HUES6 (cell line): ENCODE results near the gene HAGH.

Experiments
- H3K27ac ChIP-seq: 2 replicates; pipeline ENCODE4 v1.7.0; 2013; ENCODE audit warnings: low read depth, mild to moderate bottlenecking, low read length, inconsistent platforms
- H3K27me3 ChIP-seq: 2 replicates; pipeline ENCODE4 v1.6.1; 2013; ENCODE audit warnings: low read length; ENCODE audit not compliant: control insufficient read depth, insufficient read depth
- H3K36me3 ChIP-seq: 2 replicates; pipeline ENCODE4 v1.6.1; 2013; ENCODE audit warnings: low read length; ENCODE audit not compliant: control insufficient read depth, insufficient read depth
- H3K4me1 ChIP-seq: 2 replicates; pipeline ENCODE4 v1.6.1; 2013; ENCODE audit warnings: low read length; ENCODE audit not compliant: control insufficient read depth, insufficient read depth
- H3K4me3 ChIP-seq: 2 replicates; pipeline ENCODE4 v1.5.1; 2013; ENCODE audit warnings: low read depth, low read length
- H3K9ac ChIP-seq: one replicate; pipeline ENCODE4 v1.6.1; 2013; ENCODE audit warnings: mild to moderate bottlenecking, low read length
- H3K9me3 ChIP-seq: 2 replicates; pipeline ENCODE4 v1.6.1; 2013; ENCODE audit warnings: low read depth, low read length; ENCODE audit not compliant: control insufficient read depth, insufficient read depth

Gene HAGH

DNA sequence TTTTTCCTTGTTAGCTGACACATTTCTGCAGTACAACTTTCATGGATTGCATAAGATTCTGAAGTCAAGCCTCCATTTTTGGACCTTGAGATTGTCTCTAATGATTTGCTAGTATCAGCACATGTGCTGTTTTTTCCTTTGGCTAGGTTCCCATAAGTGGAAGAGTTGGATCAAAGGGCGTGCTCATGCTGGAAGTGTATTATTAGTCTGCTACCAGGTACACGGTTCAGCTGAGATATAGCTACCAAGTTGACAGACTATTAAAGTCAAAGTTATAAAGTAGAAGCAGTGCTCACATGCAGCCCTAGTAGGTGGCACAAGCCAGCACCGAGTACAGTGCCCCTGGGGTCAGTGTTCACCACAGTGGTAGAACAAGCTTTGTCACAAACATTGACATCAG is 3.6 kb upstream of the HAGH start:
- H3K4me1 ChIP-seq, result peaks cover 4% of the 10 kb centered on the region; the same call in 1 of the 2 replicates
- H3K27me3 ChIP-seq, result no peaks in the 10 kb centered on the region
- H3K9ac ChIP-seq, result no peak overlapping the region
- peaks cover 4% of the 10 kb centered on the region; the same call in 1 of the 2 replicates for H3K36me3 ChIP-seq
- no peak overlapping the region for H3K4me3 ChIP-seq
- no peaks in the 10 kb centered on the region for H3K9me3 ChIP-seq
- H3K27ac ChIP-seq, result no peak overlapping the region

DNA sequence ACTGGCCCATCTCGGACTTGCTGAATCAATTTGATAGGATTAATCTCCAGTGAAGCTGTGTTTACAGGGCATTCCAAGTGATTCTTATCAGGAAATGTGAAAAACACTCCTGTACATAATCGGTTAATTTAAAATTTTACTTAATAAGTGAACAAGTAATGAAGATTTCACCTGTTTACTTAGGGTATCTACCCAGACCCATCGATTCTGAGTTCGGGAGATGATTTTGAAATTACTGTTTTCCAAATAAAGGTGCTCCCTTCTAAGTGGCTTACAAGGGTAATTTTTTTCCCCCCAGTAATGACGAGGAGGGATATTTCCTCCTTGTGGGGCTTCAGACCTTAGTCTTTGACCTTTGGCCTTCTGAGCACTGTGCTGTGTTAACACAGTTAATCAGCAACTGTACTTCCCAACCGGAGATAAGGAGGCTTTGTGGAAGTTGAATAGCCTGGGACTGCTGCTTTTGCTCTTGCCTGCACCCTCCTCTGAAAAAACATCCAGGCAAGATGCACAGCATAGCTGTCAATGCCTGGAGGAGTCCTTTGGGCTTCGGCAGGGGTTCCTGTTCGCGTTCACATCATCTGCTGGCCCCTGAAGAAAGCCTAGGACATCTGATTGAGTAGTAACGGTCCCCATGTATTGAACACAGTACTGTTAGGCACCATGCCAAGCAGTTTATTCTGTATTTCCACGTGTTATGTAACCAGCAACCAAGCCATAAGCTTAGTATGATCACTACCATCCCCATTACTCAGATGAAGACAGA is 2.2 kb upstream of the HAGH start:
- peak overlapping the region; percentile 89; the same call in 1 of the 2 replicates for H3K4me3 ChIP-seq
- no peaks in the 10 kb centered on the region for H3K27me3 ChIP-seq
- H3K9ac ChIP-seq, result no peak overlapping the region
- H3K36me3 ChIP-seq, result peaks cover 4% of the 10 kb centered on the region; the same call in 1 of the 2 replicates
- H3K9me3 ChIP-seq, result no peaks in the 10 kb centered on the region
- no peak overlapping the region for H3K27ac ChIP-seq
- peaks cover 4% of the 10 kb centered on the region; the same call in 1 of the 2 replicates for H3K4me1 ChIP-seq

DNA sequence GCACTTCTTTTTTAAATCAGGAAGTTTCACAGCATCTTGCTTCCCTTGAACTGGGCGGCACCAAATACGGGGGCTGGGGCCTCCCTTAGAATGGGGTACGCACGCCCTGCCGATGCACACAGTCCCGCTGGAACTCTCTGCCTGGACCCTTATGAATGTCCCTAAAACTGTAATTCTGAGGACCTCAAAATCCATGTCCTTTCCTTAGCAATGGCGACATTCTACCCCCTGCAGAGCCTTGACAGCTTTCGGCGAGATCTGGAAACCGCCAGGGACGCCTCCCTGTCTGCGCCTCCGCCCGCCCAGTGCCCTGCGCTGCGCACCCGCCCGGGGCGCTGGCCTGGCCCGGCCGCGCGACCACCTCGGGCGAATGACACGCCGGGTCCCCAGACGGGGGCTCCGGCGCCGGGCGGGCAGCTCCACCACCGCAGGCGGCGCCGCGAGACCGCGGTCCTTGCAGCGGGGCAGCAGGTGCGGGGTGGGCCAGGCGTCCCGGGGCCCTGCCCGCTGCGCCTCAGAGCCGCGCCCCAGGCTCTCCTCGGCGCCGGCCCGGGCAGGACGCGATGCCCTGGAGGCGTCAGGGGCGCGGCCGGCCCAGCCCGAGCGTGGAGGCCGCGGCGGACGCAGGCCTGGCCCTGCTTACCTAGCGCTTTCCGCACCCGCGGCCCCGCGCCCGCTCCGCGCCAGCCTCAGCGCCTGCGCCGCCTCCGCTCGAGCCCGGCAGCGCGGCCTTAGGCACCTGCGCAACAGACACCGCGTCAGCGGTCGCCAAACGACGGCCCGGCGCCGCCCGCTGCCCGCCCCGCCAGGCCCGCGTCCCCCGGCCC is 548 bp downstream of the HAGH start:
- Histone ChIP-seq H3K4me1 (peaks cover 4% of the 10 kb centered on the region; the same call in 1 of the 2 replicates), H3K27me3 (no peaks in the 10 kb centered on the region), H3K9ac (peak overlapping the region; percentile 28), H3K9me3 (no peaks in the 10 kb centered on the region), H3K36me3 (peaks cover 10% of the 10 kb centered on the region; the same call in 1 of the 2 replicates), H3K4me3 (peak overlapping the region; percentile 89), H3K27ac (no peak overlapping the region)

DNA sequence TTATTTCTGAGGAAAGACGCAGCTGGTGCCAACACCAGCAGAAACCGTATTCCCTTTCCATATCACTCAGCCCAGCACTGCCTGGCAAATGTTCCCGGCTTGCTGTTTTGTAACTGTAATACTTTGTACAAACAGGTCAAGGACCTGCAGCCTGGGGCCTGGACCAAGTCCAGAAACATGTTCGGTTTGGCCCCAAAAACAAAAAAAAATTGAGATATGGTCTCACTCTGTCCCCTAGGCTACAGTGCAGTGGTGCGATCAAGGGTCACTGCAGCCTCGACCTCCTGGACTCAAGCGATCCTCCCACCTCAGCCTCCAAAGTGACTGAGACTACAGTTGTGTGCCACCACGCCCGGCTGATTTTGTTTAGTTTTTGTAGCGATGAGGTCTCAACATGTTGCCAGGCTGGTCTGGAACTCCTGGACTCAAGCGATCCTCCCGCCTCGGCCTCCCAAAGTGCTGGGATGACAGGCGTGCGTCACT is 1.2 kb downstream of the HAGH start:
- Histone ChIP-seq H3K27me3 (no peaks in the 10 kb centered on the region), H3K9ac (no peak overlapping the region), H3K4me3 (peak overlapping the region; percentile 89), H3K36me3 (peaks cover 16% of the 10 kb centered on the region; the same call in 1 of the 2 replicates), H3K27ac (no peak overlapping the region), H3K9me3 (no peaks in the 10 kb centered on the region), H3K4me1 (peaks cover 4% of the 10 kb centered on the region; the same call in 1 of the 2 replicates)

DNA sequence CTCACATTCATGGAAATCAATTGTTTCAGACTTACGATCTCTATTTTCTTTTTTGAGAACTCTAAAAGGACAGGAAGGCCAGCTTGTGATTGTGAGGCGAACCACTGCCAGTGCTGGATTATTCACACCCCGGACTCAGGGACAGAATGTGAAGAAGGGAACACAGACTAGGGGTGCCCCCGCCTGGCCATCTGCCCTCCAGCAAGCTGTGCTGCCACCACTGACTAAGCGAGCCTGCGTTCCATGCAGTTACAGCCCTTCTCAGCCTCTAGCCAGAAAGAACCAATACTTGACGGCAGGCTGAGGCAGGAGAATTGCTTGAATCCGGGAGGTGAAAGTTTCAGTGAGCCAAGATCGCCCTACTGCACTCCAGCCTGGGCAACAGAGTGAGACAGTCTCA is 2.8 kb downstream of the HAGH start:
- Histone ChIP-seq H3K27me3 (no peaks in the 10 kb centered on the region), H3K36me3 (peaks cover 12% of the 10 kb centered on the region; the same call in 1 of the 2 replicates), H3K27ac (no peak overlapping the region), H3K4me1 (peaks cover 4% of the 10 kb centered on the region; the same call in 1 of the 2 replicates), H3K4me3 (no peak overlapping the region), H3K9me3 (no peaks in the 10 kb centered on the region), H3K9ac (no peak overlapping the region)

- Histone ChIP-seq H3K9ac (no peak overlapping the region), H3K36me3 (peaks cover 12% of the 10 kb centered on the region; the same call in 1 of the 2 replicates), H3K9me3 (no peaks in the 10 kb centered on the region), H3K4me3 (no peak overlapping the region), H3K27ac (no peak overlapping the region), H3K27me3 (no peaks in the 10 kb centered on the region), H3K4me1 (peaks cover 4% of the 10 kb centered on the region; the same call in 1 of the 2 replicates)
Observed at GRCh38 chr16:1822801-1823200, 3.8 kb downstream of the HAGH start.

DNA sequence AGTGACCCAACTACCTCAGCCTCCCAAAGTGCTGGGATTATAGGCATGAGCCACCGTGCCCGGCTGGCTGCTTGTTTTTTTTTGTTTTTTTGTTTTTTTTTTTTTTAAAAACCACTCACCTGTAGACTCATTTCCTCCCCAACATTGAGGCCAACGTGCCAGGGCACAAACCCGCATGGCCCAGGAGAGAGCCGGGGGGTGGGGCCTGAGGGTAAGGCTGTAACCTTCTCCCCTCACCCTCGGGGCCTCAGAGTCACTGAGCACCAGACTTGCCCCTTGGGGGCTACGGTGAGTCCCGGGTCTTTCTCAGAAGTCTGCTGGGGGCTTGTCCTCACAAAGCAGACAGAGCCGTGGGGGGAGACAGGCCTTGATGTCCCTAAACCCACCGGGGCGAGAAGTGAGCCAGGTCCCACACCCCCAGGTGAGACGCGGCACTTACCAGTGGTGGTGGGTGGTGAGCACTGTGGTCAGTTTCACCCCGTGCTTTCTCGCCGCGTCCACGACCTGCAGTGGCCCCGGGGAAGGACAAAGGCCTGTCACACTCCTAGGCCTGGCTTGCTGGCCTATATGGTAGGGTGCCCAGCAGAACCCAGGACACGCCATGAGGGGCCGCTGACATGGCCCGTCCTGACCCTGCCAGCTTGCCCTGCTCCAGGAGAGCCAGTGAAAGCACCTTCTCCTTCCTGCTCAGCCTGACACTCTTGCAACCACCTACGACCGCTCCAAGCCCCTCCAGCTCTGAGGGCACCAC is 4.6 kb downstream of the HAGH start:
- peaks cover 13% of the 10 kb centered on the region; the same call in 1 of the 2 replicates for H3K36me3 ChIP-seq

DNA sequence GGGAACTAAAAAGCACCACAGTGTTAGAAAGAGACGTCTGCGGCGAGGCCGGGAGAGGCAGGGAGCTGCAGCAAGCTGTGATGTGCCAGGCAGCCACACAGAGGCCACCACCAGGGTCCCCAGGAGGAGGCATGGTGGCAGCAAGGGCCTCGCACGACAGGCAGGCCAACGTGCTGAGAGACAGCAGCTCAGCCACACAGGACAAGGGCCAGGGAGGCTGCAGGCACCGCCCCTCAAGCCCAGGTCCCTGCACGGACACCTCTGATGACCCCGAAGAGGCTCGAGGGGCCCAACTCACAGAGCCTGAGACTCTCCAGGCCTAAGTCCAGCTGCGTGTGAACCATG is 5.7 kb downstream of the HAGH start:
- no peak overlapping the region for H3K27ac ChIP-seq
- no peak overlapping the region for H3K4me3 ChIP-seq
- H3K36me3 ChIP-seq, result peaks cover 22% of the 10 kb centered on the region
- H3K9me3 ChIP-seq, result no peaks in the 10 kb centered on the region
- peaks cover 4% of the 10 kb centered on the region; the same call in 1 of the 2 replicates for H3K4me1 ChIP-seq
- H3K9ac ChIP-seq, result no peak overlapping the region
- no peaks in the 10 kb centered on the region for H3K27me3 ChIP-seq

More for the DNA sequence above, 4.6 kb downstream of the HAGH start:
- H3K9ac ChIP-seq, result no peak overlapping the region
- no peaks in the 10 kb centered on the region for H3K9me3 ChIP-seq
- H3K4me1 ChIP-seq, result peaks cover 4% of the 10 kb centered on the region; the same call in 1 of the 2 replicates
- H3K27me3 ChIP-seq, result no peaks in the 10 kb centered on the region
- H3K4me3 ChIP-seq, result no peak overlapping the region
- H3K27ac ChIP-seq, result no peak overlapping the region

DNA sequence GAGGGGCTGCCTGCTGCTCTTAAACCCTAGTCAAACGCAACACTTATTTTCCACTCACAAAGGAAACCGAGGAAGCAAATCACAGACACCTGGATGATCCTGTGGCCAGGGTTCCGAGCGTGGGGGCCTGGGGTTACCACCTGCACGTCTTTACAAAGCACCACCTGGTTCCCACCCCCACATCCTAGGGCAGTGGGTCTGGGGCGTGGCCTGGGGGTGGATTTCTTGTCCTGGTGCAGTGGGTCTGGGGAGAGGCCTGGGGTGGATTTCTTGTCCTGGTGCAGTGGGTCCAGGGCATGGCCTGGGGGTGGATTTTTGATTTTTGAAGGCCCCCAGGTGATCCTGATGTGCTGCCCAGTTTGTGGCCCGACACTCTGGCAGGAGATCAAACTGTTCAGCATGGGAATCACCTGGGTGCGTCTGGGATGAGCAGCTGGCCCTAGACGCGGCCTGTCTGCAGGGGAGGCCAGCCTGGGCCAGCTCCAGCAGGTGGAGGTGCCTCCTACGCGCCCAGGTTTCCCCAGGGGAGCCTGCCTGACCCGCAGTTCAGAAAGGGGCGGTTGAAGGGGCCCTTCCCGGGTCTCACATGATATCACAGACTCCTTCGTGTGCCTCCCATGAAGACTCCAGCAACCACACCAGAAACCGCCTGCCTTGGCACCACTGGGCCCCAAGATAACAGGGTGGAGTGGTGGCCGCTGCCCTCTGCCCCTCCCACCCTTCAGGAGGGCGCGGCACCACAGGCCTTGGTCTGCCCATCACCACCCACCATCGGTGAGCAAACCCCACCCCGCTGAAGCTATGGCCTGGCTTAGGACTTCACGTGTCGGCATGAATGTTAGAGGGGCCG is 6.3 kb downstream of the HAGH start:
- Histone ChIP-seq H3K4me1 (no peaks in the 10 kb centered on the region), H3K36me3 (peaks cover 25% of the 10 kb centered on the region), H3K4me3 (no peak overlapping the region), H3K9ac (no peak overlapping the region), H3K27me3 (no peaks in the 10 kb centered on the region), H3K9me3 (no peaks in the 10 kb centered on the region), H3K27ac (no peak overlapping the region)

DNA sequence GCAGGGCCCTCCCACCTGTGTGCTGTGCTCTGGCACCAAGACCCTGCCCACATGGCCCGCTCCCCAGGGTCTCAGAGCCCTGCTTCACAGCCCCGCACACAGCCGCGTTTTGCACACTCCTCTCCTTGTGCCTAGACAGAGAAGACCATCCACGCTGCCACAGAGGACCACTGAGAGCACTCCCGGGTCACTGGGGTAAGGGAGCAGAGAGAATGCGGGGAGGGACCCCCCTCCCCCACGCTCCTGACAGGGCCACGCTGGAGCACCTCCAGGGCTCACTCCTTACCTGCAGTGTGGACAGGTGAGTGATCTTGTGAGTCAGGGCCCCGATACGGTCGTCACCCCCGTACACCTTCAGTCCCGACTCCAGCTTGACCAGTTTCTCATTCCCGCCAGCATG is 7.0 kb downstream of the HAGH start:
- Histone ChIP-seq H3K27ac (no peak overlapping the region), H3K4me3 (no peak overlapping the region), H3K36me3 (peaks cover 27% of the 10 kb centered on the region), H3K4me1 (no peaks in the 10 kb centered on the region), H3K27me3 (no peaks in the 10 kb centered on the region), H3K9ac (no peak overlapping the region), H3K9me3 (no peaks in the 10 kb centered on the region)
